Upper lobe of left lung (tissue), 4 donors: Measurements from ENCODE around the gene MRTFB.

Experiments used
- POLR2A ChIP-seq, 4 donors: fragments of 450-650 bp; IDR thresholded peaks; one replicate each; pipeline ENCODE4 v1.5.1; 2016 to 2017; ENCODE audit warnings: antibody characterized with exemption in 4 of 4, mild to moderate bottlenecking in 2 of 4
- TF ChIP-seq, protein P1 (sequence below), 6 experiments: fragments of 450-650 bp in 4 of 6; fragments of 200-600 bp in 2 of 6; sonication (generic) in 2 of 6; IDR thresholded peaks; one replicate each; pipeline ENCODE4 v1.5.1; 2016 to 2019; ENCODE audit warnings: antibody characterized with exemption in 6 of 6

DNA sequence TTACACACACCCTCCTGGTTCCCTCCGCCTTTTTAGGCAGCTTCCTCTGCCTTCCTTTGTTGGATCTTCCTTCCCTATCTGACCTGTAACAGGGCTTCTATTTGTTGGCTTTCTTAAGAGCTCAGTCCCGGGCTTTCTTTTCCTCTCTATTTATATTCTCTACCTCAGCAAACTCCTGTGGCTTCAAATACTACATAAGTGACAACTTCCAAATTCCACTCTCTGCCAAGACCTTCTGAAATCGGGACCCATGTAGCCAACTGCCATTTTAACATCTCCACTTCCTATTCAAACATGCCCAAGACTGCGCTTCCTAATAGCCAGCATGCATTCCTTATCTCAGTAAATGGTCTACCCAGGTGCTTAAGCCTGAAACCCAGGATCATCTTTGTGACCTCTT, 128.1 kb downstream of the MRTFB start:
- TF ChIP-seq, protein P1, sequence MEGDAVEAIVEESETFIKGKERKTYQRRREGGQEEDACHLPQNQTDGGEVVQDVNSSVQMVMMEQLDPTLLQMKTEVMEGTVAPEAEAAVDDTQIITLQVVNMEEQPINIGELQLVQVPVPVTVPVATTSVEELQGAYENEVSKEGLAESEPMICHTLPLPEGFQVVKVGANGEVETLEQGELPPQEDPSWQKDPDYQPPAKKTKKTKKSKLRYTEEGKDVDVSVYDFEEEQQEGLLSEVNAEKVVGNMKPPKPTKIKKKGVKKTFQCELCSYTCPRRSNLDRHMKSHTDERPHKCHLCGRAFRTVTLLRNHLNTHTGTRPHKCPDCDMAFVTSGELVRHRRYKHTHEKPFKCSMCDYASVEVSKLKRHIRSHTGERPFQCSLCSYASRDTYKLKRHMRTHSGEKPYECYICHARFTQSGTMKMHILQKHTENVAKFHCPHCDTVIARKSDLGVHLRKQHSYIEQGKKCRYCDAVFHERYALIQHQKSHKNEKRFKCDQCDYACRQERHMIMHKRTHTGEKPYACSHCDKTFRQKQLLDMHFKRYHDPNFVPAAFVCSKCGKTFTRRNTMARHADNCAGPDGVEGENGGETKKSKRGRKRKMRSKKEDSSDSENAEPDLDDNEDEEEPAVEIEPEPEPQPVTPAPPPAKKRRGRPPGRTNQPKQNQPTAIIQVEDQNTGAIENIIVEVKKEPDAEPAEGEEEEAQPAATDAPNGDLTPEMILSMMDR (IDR thresholded peaks at IDR 0.05), result no peak
- no peak for TF ChIP-seq POLR2A (IDR thresholded peaks at IDR 0.05)
